ENCODE measurements around the gene TNRC6B.

- TF ChIP-seq GATA3 (IDR thresholded peaks at IDR 0.05; ENCODE audit: low read depth, low read length) (no peak), GATA2 (IDR thresholded peaks at IDR 0.05; ENCODE audit: low read depth, low read length) (no peak)
Measured at GRCh38 chr22:40335358-40335757, 157.6 kb downstream of the TNRC6B start.
